ENCODE results near the gene DHODH.

- TF ChIP-seq CTCF (IDR thresholded peaks at IDR 0.05), result no peak
- TF ChIP-seq EZH2 (IDR thresholded peaks at IDR 0.05; ENCODE audit: borderline replicate concordance, insufficient read depth, low read depth, low read length, poor library complexity, severe bottlenecking), result no peak
Observed at GRCh38 chr16:72036098-72036497, 27.6 kb downstream of the DHODH start.

All from B cell (primary cell).